ENCODE data around the gene PKHD1.

DNA sequence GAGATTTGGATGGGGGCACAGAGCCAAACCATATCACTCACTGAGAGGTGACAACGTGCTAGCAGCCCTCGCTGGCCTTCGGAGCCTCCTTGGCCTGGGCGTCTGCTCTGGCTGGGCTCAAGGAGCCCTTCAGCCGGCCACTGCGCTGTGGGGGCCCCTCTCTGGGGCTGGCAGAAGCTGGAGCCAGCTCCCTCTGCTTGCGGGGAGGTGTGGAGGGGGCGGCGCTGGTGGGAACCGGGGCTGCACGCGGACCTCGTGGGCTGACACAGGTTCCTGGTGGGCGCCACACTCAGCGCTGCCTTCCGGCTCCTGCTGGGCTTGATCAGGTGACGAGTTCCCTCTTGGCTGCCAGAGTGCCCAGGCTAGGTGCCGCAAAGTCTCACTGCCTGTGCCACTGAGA, 489.2 kb downstream of the PKHD1 start:
- TF ChIP-seq TAF1 (IDR thresholded peaks at IDR 0.05; ENCODE audit: low read depth) = no peak
- no peak for TF ChIP-seq TCF12 (IDR thresholded peaks at IDR 0.05; ENCODE audit: low read depth)
- TF ChIP-seq RAD21 (IDR thresholded peaks at IDR 0.05; ENCODE audit: low read depth) = no peak
- TF ChIP-seq EP300 (IDR thresholded peaks at IDR 0.05; ENCODE audit: borderline replicate concordance) = no peak
- TF ChIP-seq EGR1 (IDR thresholded peaks at IDR 0.05) = no peak
- no peak for TF ChIP-seq ZBTB7A (IDR thresholded peaks at IDR 0.05; ENCODE audit: low read depth)
- no peak for TF ChIP-seq TEAD4 (IDR thresholded peaks at IDR 0.05)
- TF ChIP-seq, protein P1, sequence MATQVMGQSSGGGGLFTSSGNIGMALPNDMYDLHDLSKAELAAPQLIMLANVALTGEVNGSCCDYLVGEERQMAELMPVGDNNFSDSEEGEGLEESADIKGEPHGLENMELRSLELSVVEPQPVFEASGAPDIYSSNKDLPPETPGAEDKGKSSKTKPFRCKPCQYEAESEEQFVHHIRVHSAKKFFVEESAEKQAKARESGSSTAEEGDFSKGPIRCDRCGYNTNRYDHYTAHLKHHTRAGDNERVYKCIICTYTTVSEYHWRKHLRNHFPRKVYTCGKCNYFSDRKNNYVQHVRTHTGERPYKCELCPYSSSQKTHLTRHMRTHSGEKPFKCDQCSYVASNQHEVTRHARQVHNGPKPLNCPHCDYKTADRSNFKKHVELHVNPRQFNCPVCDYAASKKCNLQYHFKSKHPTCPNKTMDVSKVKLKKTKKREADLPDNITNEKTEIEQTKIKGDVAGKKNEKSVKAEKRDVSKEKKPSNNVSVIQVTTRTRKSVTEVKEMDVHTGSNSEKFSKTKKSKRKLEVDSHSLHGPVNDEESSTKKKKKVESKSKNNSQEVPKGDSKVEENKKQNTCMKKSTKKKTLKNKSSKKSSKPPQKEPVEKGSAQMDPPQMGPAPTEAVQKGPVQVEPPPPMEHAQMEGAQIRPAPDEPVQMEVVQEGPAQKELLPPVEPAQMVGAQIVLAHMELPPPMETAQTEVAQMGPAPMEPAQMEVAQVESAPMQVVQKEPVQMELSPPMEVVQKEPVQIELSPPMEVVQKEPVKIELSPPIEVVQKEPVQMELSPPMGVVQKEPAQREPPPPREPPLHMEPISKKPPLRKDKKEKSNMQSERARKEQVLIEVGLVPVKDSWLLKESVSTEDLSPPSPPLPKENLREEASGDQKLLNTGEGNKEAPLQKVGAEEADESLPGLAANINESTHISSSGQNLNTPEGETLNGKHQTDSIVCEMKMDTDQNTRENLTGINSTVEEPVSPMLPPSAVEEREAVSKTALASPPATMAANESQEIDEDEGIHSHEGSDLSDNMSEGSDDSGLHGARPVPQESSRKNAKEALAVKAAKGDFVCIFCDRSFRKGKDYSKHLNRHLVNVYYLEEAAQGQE (IDR thresholded peaks at IDR 0.05; ENCODE audit: low read depth) = no peak
- no peak for TF ChIP-seq CEBPB (IDR thresholded peaks at IDR 0.05)

Measured in Ishikawa (cell line).